Measurements from ENCODE around the gene CRTC3. TPM values are rescaled to one million over a fixed set of nuclear protein-coding genes. Genes with fewer than 3 reads are reported as not detected.

Gene CRTC3
- total RNA-seq, 1 donor from 2014 or later = 39.7 TPM

- H3K4me1 Mint-ChIP-seq (ENCODE audit: low read depth) = peaks cover 14% of the 10 kb centered on the region
- peaks cover 24% of the 10 kb centered on the region for H3K36me3 Mint-ChIP-seq (ENCODE audit: low read depth)
- H3K4me3 Mint-ChIP-seq (ENCODE audit: unreplicated experiment) = no peak overlapping the region
- DNase-seq (ENCODE audit: low spot score) = no peak
- H3K9me3 Mint-ChIP-seq (ENCODE audit: low read depth) = no peaks in the 10 kb centered on the region
- no peaks in the 10 kb centered on the region for H3K27me3 Mint-ChIP-seq (ENCODE audit: low read depth)
- TF ChIP-seq, protein P1, sequence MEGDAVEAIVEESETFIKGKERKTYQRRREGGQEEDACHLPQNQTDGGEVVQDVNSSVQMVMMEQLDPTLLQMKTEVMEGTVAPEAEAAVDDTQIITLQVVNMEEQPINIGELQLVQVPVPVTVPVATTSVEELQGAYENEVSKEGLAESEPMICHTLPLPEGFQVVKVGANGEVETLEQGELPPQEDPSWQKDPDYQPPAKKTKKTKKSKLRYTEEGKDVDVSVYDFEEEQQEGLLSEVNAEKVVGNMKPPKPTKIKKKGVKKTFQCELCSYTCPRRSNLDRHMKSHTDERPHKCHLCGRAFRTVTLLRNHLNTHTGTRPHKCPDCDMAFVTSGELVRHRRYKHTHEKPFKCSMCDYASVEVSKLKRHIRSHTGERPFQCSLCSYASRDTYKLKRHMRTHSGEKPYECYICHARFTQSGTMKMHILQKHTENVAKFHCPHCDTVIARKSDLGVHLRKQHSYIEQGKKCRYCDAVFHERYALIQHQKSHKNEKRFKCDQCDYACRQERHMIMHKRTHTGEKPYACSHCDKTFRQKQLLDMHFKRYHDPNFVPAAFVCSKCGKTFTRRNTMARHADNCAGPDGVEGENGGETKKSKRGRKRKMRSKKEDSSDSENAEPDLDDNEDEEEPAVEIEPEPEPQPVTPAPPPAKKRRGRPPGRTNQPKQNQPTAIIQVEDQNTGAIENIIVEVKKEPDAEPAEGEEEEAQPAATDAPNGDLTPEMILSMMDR (IDR thresholded peaks at IDR 0.05) = no peak
- no peak overlapping the region for H3K27ac Mint-ChIP-seq (ENCODE audit: unreplicated experiment)
Measured at GRCh38 chr15:90597577-90597976, 67.9 kb downstream of the CRTC3 start.

GRCh38 chr15:90598031-90598577 lies 68.4 kb downstream of the CRTC3 start:
- TF ChIP-seq, protein P1 (IDR thresholded peaks at IDR 0.05) = no peak
- Mint-ChIP-seq H3K27me3 (ENCODE audit: low read depth) (no peaks in the 10 kb centered on the region), H3K36me3 (ENCODE audit: low read depth) (peaks cover 24% of the 10 kb centered on the region), H3K4me1 (ENCODE audit: low read depth) (peaks cover 11% of the 10 kb centered on the region), H3K27ac (ENCODE audit: unreplicated experiment) (peak overlapping the region; percentile 66), H3K9me3 (ENCODE audit: low read depth) (no peaks in the 10 kb centered on the region), H3K4me3 (ENCODE audit: unreplicated experiment) (no peak overlapping the region)
- DNase-seq (ENCODE audit: low spot score) = no peak

- no peak overlapping the region for H3K27ac Mint-ChIP-seq (ENCODE audit: unreplicated experiment)
- no peaks in the 10 kb centered on the region for H3K9me3 Mint-ChIP-seq (ENCODE audit: low read depth)
- H3K4me1 Mint-ChIP-seq (ENCODE audit: low read depth) = peaks cover 9% of the 10 kb centered on the region
- no peak for DNase-seq (ENCODE audit: low spot score)
- H3K36me3 Mint-ChIP-seq (ENCODE audit: low read depth) = peaks cover 22% of the 10 kb centered on the region
- H3K4me3 Mint-ChIP-seq (ENCODE audit: unreplicated experiment) = no peak overlapping the region
- TF ChIP-seq, protein P1 (IDR thresholded peaks at IDR 0.05) = no peak
- H3K27me3 Mint-ChIP-seq (ENCODE audit: low read depth) = no peaks in the 10 kb centered on the region
Measured at GRCh38 chr15:90598679-90599078, 69.0 kb downstream of the CRTC3 start.

- Mint-ChIP-seq H3K9me3 (ENCODE audit: low read depth) (no peaks in the 10 kb centered on the region), H3K27ac (ENCODE audit: unreplicated experiment) (no peak overlapping the region), H3K4me3 (ENCODE audit: unreplicated experiment) (no peak overlapping the region), H3K27me3 (ENCODE audit: low read depth) (no peaks in the 10 kb centered on the region), H3K4me1 (ENCODE audit: low read depth) (peaks cover 5% of the 10 kb centered on the region), H3K36me3 (ENCODE audit: low read depth) (peaks cover 20% of the 10 kb centered on the region)
- no peak for DNase-seq (ENCODE audit: low spot score)
- TF ChIP-seq, protein P1 (IDR thresholded peaks at IDR 0.05) = no peak
Measured at GRCh38 chr15:90599116-90599515, 69.4 kb downstream of the CRTC3 start.

GRCh38 chr15:90599644-90600043 lies 69.9 kb downstream of the CRTC3 start:
- DNase-seq (ENCODE audit: low spot score) = no peak
- Mint-ChIP-seq H3K27ac (ENCODE audit: unreplicated experiment) (no peak overlapping the region), H3K27me3 (ENCODE audit: low read depth) (no peaks in the 10 kb centered on the region), H3K4me1 (ENCODE audit: low read depth) (peaks cover 3% of the 10 kb centered on the region), H3K4me3 (ENCODE audit: unreplicated experiment) (no peak overlapping the region), H3K9me3 (ENCODE audit: low read depth) (no peaks in the 10 kb centered on the region), H3K36me3 (ENCODE audit: low read depth) (peaks cover 18% of the 10 kb centered on the region)
- TF ChIP-seq, protein P1 (IDR thresholded peaks at IDR 0.05) = no peak
